ENCODE data around the gene IQGAP2.

IQGAP2 gene

GRCh38 chr5:76576450-76576849, 173.4 kb downstream of the IQGAP2 start:
- in situ Hi-C loops (cut with HindIII; ENCODE audit: low sequenced_read_pairs): no loop called here
- DNase-seq (ENCODE audit: low read depth): no peak
- no peak overlapping the region for H3K4me3 ChIP-seq (ENCODE audit: low read depth, low read length)
- TF ChIP-seq, protein P1, sequence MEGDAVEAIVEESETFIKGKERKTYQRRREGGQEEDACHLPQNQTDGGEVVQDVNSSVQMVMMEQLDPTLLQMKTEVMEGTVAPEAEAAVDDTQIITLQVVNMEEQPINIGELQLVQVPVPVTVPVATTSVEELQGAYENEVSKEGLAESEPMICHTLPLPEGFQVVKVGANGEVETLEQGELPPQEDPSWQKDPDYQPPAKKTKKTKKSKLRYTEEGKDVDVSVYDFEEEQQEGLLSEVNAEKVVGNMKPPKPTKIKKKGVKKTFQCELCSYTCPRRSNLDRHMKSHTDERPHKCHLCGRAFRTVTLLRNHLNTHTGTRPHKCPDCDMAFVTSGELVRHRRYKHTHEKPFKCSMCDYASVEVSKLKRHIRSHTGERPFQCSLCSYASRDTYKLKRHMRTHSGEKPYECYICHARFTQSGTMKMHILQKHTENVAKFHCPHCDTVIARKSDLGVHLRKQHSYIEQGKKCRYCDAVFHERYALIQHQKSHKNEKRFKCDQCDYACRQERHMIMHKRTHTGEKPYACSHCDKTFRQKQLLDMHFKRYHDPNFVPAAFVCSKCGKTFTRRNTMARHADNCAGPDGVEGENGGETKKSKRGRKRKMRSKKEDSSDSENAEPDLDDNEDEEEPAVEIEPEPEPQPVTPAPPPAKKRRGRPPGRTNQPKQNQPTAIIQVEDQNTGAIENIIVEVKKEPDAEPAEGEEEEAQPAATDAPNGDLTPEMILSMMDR (IDR thresholded peaks at IDR 0.05; ENCODE audit: low read depth, low read length, missing control alignments): no peak

DNA sequence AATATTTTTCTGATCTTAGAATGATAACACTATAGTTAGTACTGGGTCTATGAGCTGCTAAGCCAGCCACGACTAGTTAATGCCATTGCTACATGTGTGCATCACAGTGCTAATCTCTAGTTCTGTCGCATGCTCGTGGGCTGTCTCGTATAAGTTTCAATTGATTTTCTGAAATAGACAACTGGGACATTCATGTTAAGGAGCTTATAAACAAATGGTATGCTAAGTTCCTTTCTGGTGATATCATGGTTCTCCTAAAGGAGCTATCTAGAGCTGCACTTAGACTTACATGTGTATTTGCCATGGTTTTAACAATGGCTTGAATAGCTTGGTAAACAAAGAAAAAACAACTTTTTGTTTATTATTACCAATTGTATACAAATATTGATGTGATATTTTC, 173.9 kb downstream of the IQGAP2 start:
- TF ChIP-seq, protein P1 (IDR thresholded peaks at IDR 0.05; ENCODE audit: low read depth, low read length, missing control alignments): no peak
- H3K4me3 ChIP-seq (ENCODE audit: low read depth, low read length): no peak overlapping the region
- in situ Hi-C loops (cut with HindIII; ENCODE audit: low sequenced_read_pairs): no loop called here
- DNase-seq (ENCODE audit: low read depth): no peak

DNA sequence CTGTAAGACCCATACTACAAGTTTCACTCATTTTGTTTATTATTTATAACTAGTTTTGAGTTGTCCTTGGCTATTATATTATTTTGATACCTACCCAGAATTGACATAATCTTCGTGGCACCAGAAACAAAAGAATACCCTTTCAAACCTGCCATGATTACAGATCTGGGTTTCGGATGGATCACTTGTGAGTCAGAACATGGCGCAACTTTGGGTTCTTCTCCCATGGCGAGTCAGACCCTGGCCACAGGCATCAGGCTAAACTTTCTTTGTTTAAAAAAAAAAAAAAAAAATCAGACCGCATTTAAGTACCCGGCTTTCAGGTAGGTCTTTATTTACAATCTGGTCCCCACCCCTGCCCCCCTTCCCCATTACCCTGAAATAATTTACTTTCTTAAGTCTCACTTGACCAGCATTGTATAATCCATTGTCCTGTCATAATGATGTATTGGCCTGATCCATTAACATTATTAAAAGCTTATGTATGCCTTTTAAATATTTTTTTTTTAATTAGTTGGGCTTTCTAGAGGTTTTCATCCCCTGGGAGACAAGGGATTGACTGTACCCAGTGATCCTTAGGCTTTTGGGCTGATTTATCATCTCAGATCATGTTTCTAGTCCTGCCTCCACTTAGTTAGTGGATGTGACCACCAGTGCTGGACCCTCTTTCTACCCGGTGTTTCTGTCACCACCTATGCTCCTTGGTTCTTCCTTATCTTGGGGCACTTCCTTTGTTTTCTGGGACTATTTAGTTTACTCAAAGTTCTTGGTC, 176.3 kb downstream of the IQGAP2 start:
- DNase-seq (ENCODE audit: low read depth): no peak
- no peak overlapping the region for H3K4me3 ChIP-seq (ENCODE audit: low read depth, low read length)
- in situ Hi-C loops (cut with HindIII; ENCODE audit: low sequenced_read_pairs): no loop called here
- TF ChIP-seq, protein P1 (IDR thresholded peaks at IDR 0.05; ENCODE audit: low read depth, low read length, missing control alignments): no peak

- DNase-seq (ENCODE audit: low read depth): no peak
- TF ChIP-seq, protein P1 (IDR thresholded peaks at IDR 0.05; ENCODE audit: low read depth, low read length, missing control alignments): no peak
- in situ Hi-C loops (cut with HindIII; ENCODE audit: low sequenced_read_pairs): no loop called here
- no peak overlapping the region for H3K4me3 ChIP-seq (ENCODE audit: low read depth, low read length)
Observed at GRCh38 chr5:76580981-76581380, 177.9 kb downstream of the IQGAP2 start.

DNA sequence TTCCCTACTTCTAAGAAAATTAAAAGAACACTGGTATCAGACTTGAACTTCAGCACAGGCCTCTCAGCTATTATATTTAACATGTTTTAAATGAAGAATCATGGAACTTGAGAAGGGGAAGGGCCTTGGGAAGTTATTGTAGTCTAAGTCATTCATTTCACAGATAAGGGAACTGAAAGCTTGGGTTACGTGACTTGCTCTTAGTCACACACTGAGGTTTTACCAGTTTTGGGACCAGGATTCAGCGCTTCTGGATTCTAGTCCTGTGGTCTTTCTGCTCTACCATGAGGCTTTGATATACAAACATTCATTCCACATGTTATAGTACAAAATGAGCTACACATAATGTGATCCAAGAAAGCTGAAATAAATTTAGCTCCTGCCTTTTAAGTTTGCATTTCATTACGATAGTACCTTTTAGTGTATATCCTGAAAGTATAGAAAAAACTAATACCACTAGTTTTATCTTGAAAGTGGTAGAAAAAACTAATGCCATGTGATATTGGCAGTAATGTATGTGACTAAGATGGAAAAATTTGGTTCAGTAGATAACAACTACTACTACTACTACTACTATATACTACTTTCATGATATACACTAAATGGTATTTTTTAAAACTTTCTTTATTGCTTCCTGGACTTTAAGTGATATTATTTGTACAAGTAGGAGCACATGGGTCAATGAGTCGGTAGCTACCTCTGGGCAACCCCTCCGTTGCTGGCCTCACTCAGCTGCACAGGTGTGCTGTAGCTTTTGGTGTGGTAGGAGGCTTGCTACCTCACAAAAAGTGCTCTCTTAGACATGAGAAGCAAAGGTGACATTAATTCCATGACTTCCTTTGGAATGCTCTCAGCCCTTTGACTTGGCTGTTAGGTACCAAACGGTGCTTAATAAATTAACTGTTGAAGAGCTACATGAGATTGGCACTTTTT, 179.4 kb downstream of the IQGAP2 start:
- in situ Hi-C loops (cut with HindIII; ENCODE audit: low sequenced_read_pairs): no loop called here
- no peak overlapping the region for H3K4me3 ChIP-seq (ENCODE audit: low read depth, low read length)
- no peak for DNase-seq (ENCODE audit: low read depth)
- TF ChIP-seq, protein P1 (IDR thresholded peaks at IDR 0.05; ENCODE audit: low read depth, low read length, missing control alignments): no peak

- DNase-seq (ENCODE audit: low read depth): no peak
- in situ Hi-C loops (cut with HindIII; ENCODE audit: low sequenced_read_pairs): no loop called here
- TF ChIP-seq, protein P1 (IDR thresholded peaks at IDR 0.05; ENCODE audit: low read depth, low read length, missing control alignments): peak; percentile 28
- no peak overlapping the region for H3K4me3 ChIP-seq (ENCODE audit: low read depth, low read length)
Observed at GRCh38 chr5:76583163-76584047, 180.3 kb downstream of the IQGAP2 start.

Data from astrocyte of the cerebellum (primary cell).